ENCODE measurements around the gene SCUBE1. TPM values are rescaled to one million over a fixed set of nuclear protein-coding genes. Genes with fewer than 3 reads are reported as not detected.

Gene SCUBE1
- total RNA-seq, 1 donor from 2014 or later, result 16.6 TPM

DNA sequence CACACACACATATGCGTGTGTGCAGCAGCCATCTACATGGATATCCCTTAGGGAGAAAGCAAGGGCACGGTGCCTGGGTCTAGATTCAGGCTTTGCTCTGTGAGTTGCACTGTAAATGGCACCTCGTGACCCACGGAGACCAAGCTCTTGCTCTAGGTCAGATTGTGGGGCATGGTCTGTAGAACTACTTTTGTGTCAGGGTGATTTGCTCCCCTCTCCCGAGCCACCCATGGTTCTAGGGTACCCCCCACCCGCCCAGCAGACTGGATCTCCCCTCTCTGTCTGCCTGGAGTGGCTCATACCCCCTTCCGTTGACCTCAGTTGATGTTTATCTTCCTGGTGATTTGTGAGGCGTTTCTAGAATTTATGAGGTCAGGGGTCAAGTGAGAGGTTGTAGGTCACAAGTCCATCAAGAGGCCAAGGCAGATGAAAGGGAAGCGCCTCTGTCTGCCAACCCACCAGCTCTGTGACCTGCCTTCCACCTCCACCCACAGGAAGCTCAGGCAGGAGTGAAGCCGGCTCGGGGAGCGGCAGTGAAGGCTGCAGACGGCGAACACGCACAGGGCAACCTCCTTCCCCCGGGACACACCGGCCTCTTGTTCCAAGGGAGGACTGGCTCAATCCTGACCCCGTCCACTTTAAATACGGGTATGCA is 80.1 kb downstream of the SCUBE1 start:
- TF ChIP-seq, protein P1, sequence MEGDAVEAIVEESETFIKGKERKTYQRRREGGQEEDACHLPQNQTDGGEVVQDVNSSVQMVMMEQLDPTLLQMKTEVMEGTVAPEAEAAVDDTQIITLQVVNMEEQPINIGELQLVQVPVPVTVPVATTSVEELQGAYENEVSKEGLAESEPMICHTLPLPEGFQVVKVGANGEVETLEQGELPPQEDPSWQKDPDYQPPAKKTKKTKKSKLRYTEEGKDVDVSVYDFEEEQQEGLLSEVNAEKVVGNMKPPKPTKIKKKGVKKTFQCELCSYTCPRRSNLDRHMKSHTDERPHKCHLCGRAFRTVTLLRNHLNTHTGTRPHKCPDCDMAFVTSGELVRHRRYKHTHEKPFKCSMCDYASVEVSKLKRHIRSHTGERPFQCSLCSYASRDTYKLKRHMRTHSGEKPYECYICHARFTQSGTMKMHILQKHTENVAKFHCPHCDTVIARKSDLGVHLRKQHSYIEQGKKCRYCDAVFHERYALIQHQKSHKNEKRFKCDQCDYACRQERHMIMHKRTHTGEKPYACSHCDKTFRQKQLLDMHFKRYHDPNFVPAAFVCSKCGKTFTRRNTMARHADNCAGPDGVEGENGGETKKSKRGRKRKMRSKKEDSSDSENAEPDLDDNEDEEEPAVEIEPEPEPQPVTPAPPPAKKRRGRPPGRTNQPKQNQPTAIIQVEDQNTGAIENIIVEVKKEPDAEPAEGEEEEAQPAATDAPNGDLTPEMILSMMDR (IDR thresholded peaks at IDR 0.05), result no peak
- DNase-seq (no peak), ATAC-seq (peak in 1 of 2 donors; percentile 20)
- no peaks in the 10 kb centered on the region for H3K36me3 ChIP-seq
- H3K9me3 ChIP-seq, result no peaks in the 10 kb centered on the region
- H3K4me3 ChIP-seq, result peak overlapping the region; percentile 12
- no peaks in the 10 kb centered on the region for H3K27me3 ChIP-seq (ENCODE audit: low read depth)
- no peak overlapping the region for H3K27ac ChIP-seq
- intact Hi-C loops (cut with DNase I), result no loop called here
- peaks cover 23% of the 10 kb centered on the region for H3K4me1 ChIP-seq

DNA sequence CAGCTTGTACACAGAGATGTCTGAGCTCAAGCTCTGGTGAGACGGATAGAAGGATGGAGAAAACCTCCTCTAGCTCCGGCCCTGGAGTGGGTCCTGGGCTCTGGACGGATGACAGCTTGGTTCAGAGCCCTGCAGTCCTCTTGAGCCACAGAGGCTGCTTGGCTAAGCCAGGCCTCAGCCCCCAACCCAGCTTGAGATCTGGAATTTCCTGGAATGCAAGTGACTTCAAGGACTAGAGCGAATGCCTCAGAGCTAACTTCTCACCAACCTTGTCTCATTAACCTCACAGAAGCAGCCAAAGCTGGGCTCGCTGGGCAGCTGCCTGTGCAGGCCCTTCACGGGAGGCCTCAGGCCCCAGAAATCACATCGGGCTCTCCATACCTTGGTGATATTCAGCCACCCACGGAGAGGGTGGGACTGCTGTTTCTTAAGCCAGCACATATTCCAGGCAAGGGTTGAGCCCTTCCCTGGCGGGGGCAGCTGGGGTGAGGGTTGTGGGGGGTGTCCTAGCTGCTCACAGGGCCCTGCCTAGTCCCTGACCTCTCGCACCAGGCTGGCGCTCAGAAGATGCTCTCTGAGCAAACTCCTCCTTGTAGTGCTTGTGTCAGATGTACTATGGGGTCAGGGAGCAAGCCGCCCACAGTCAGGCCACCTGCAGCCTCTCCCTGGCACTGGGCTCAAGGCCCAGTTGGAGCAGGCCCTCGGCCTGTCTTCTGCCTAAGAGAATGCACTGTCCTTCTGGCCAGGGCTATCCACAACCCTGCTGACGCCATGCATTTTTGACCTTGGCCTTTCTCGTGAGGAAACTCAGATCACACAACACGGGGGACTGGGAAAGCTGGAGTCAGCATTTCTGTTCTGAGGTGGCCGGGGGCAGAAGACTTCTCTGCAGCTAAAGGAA is 82.6 kb downstream of the SCUBE1 start:
- Histone ChIP-seq H3K36me3 (no peaks in the 10 kb centered on the region), H3K27me3 (ENCODE audit: low read depth) (no peaks in the 10 kb centered on the region), H3K9me3 (no peaks in the 10 kb centered on the region), H3K27ac (no peak overlapping the region), H3K4me3 (no peak overlapping the region), H3K4me1 (peaks cover 23% of the 10 kb centered on the region)
- intact Hi-C loops (cut with DNase I), result no loop called here
- peak; percentile 27 to 51 for ATAC-seq
- TF ChIP-seq, protein P1 (IDR thresholded peaks at IDR 0.05), result no peak
- no peak for DNase-seq

DNA sequence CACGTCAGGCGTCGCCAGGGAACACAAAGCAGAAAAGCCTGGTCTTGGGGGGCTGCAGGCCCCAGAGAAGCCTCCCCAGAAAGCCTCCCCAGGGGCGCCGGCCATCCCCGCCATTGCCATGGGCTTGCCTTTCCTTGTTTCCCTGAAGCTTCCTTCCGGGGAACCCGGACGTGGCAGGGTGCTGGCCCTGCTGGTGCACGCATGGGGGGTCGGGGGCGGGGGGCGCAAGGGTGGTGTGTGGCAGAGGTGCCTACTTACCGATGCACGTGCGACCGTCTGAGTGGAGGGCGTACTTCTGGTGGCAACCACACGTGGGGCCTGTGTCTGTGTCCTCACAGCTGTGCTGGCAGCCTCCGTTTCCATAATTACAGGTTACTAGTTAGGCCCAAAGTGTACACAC is 85.2 kb downstream of the SCUBE1 start:
- peaks cover 5% of the 10 kb centered on the region for H3K4me1 ChIP-seq
- DNase-seq, result no peak
- TF ChIP-seq, protein P1 (IDR thresholded peaks at IDR 0.05), result no peak
- H3K4me3 ChIP-seq, result no peak overlapping the region
- no peak for ATAC-seq
- no peaks in the 10 kb centered on the region for H3K36me3 ChIP-seq
- H3K27ac ChIP-seq, result no peak overlapping the region
- no peaks in the 10 kb centered on the region for H3K9me3 ChIP-seq
- intact Hi-C loops (cut with DNase I), result no loop called here
- H3K27me3 ChIP-seq (ENCODE audit: low read depth), result no peaks in the 10 kb centered on the region

DNA sequence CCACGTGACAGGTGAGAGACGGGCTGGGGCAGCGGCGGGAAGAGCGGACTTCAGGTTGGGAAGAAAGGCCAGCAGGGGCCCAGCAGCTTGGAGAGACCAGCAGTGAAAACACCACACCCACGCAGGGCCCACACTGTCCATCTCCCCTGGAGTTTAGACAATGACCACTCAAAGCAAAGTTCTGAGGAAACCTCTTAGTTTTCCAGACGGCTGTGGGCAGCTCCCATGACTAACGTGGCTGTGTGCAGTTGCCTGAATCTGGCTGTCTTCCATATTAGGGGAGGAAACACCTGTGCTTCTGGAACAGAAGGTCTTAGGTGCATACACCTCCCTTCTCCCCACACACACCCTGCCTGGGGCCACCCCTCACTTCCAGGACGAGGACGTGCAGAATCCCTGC is 85.6 kb downstream of the SCUBE1 start:
- TF ChIP-seq, protein P1 (IDR thresholded peaks at IDR 0.05), result no peak

DNA sequence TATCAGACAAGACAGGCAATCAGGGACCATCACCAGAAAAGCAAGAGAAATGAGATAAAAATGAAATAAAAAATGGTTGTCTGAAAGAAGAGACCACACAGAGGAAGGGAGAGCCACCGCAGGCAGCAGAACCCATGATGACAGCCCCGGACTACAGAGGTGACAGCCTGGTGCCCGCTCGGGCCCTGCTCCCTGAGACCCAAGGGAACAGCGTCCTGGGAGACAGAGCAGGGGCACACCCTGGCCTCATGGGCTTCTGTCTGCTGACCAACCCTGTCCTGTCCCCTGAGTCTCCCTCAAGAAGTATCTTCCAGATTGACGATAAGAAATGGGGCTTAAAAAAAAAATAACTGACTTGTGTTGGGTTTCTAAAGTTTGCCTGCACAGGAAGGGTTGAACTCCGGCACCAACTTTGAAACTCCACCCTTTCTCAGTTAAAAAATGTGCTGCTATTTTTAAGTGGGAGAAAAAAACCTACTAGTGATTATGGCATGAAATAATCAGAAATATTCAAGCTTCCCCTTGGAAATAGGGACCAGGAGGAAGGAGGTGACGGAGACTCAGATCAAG is 86.1 kb downstream of the SCUBE1 start:
- H3K27ac ChIP-seq, result no peak overlapping the region

More for the DNA sequence above, 85.6 kb downstream of the SCUBE1 start:
- Histone ChIP-seq H3K27me3 (ENCODE audit: low read depth) (no peaks in the 10 kb centered on the region), H3K27ac (no peak overlapping the region), H3K9me3 (no peaks in the 10 kb centered on the region), H3K4me3 (no peak overlapping the region), H3K4me1 (peaks cover under 1% of the 10 kb centered on the region), H3K36me3 (no peaks in the 10 kb centered on the region)
- intact Hi-C loops (cut with DNase I), result no loop called here
- DNase-seq (no peak), ATAC-seq (peak in 1 of 2 donors; percentile 10)

More for the DNA sequence above, 86.1 kb downstream of the SCUBE1 start:
- H3K36me3 ChIP-seq, result no peaks in the 10 kb centered on the region
- TF ChIP-seq, protein P1 (IDR thresholded peaks at IDR 0.05), result no peak
- ATAC-seq, result no peak
- no peak overlapping the region for H3K4me3 ChIP-seq
- no peak for DNase-seq
- H3K4me1 ChIP-seq, result no peaks in the 10 kb centered on the region
- H3K9me3 ChIP-seq, result no peaks in the 10 kb centered on the region
- no peaks in the 10 kb centered on the region for H3K27me3 ChIP-seq (ENCODE audit: low read depth)
- intact Hi-C loops (cut with DNase I), result no loop called here
